NK-92 (cell line): Measurements from ENCODE around the gene ADCY7.

ENCODE experiments used
- DNase-seq: peaks from one replicate; lab custom pipeline; 2025; ENCODE audit not compliant: unreplicated experiment; lab: John Stamatoyannopoulos, UW

Gene ADCY7

GRCh38 chr16:50247906-50248608 is 18.3 kb upstream of the ADCY7 start:
- no peak for DNase-seq

- no peak for DNase-seq
Observed at GRCh38 chr16:50248845-50249244, 17.5 kb upstream of the ADCY7 start.

- DNase-seq: no peak
Observed at GRCh38 chr16:50251375-50252081, 14.8 kb upstream of the ADCY7 start.

- DNase-seq: no peak
Observed at GRCh38 chr16:50252082-50252611, 14.2 kb upstream of the ADCY7 start.

GRCh38 chr16:50252874-50253513 is 13.4 kb upstream of the ADCY7 start:
- DNase-seq: no peak

- no peak for DNase-seq
Observed at GRCh38 chr16:50253514-50253910, 12.8 kb upstream of the ADCY7 start.

GRCh38 chr16:50254072-50254471 is 12.3 kb upstream of the ADCY7 start:
- no peak for DNase-seq

- DNase-seq: no peak
Observed at GRCh38 chr16:50255538-50255937, 10.8 kb upstream of the ADCY7 start.

- no peak for DNase-seq
Observed at GRCh38 chr16:50256604-50257003, 9.7 kb upstream of the ADCY7 start.

GRCh38 chr16:50257876-50258275 is 8.5 kb upstream of the ADCY7 start:
- no peak for DNase-seq

GRCh38 chr16:50259334-50260205 is 6.8 kb upstream of the ADCY7 start:
- no peak for DNase-seq

GRCh38 chr16:50260206-50261159 is 5.9 kb upstream of the ADCY7 start:
- DNase-seq: no peak

GRCh38 chr16:50261160-50261706 is 5.1 kb upstream of the ADCY7 start:
- DNase-seq: no peak

GRCh38 chr16:50261707-50262235 is 4.6 kb upstream of the ADCY7 start:
- DNase-seq: no peak

- no peak for DNase-seq
Observed at GRCh38 chr16:50263060-50263909, 3.1 kb upstream of the ADCY7 start.

GRCh38 chr16:50263940-50264929 is 2.1 kb upstream of the ADCY7 start:
- no peak for DNase-seq

- no peak for DNase-seq
Observed at GRCh38 chr16:50265260-50265659, 1.1 kb upstream of the ADCY7 start.
